KMS-11 (cell line): ENCODE measurements around the gene CD59.
"Not testable (repeated sequence)": the region's sequence is repeated elsewhere in the genome, so short reads cannot be mapped to it uniquely, and the experiment has no call there.

Source experiments
- H2AFZ ChIP-seq: fragments of 200-600 bp; sonication (generic); 2 replicates; pipeline ENCODE4 v1.6.1; 2016; ENCODE audit warnings: antibody characterized with exemption, mixed run types, low read depth
- H3K27ac ChIP-seq: fragments of 200-600 bp; sonication (generic); 2 replicates; pipeline ENCODE4 v1.6.1; 2016; ENCODE audit warnings: mild to moderate bottlenecking, mixed run types
- H3K27me3 ChIP-seq: fragments of 200-600 bp; sonication (generic); 2 replicates; pipeline ENCODE4 v1.6.1; 2017; ENCODE audit warnings: mild to moderate bottlenecking, low read depth, mixed run types, moderate library complexity; ENCODE audit not compliant: insufficient read depth
- H3K36me3 ChIP-seq: fragments of 200-600 bp; sonication (generic); 2 replicates; pipeline ENCODE4 v1.6.1; 2017; ENCODE audit warnings: mild to moderate bottlenecking, mixed run types; ENCODE audit not compliant: insufficient read depth
- H3K4me1 ChIP-seq: fragments of 200-600 bp; sonication (generic); 2 replicates; pipeline ENCODE4 v1.6.1; 2016; ENCODE audit warnings: mild to moderate bottlenecking, low read depth, mixed run types; ENCODE audit not compliant: poor library complexity, severe bottlenecking
- H3K4me2 ChIP-seq: fragments of 200-600 bp; sonication (generic); 2 replicates; pipeline ENCODE4 v1.7.0; 2016; ENCODE audit warnings: mild to moderate bottlenecking, mixed run types
- H3K4me3 ChIP-seq: fragments of 200-600 bp; sonication (generic); IDR thresholded peaks from 2 replicates; pipeline ENCODE4 v1.6.1; 2017; ENCODE audit warnings: low read depth, low read length, mixed read lengths; ENCODE audit not compliant: insufficient read depth
- H3K79me2 ChIP-seq: fragments of 200-600 bp; sonication (generic); 2 replicates; pipeline ENCODE4 v1.6.1; 2016; ENCODE audit warnings: low read depth, mixed run types; ENCODE audit not compliant: insufficient read depth
- H3K9ac ChIP-seq: fragments of 200-600 bp; sonication (generic); 2 replicates; pipeline ENCODE4 v1.6.1; 2016; ENCODE audit warnings: mild to moderate bottlenecking, mixed run types
- H4K20me1 ChIP-seq: fragments of 200-600 bp; sonication (generic); 2 replicates; pipeline ENCODE4 v1.6.1; 2016; ENCODE audit warnings: mild to moderate bottlenecking, mixed run types; ENCODE audit not compliant: insufficient read depth
- TF ChIP-seq, protein P1 (sequence below): fragments of 200-600 bp; sonication (generic); conservative IDR thresholded peaks from 2 replicates; pipeline ENCODE4 v1.6.1; 2017; ENCODE audit warnings: low read depth, mild to moderate bottlenecking, antibody characterized with exemption, low read length, moderate library complexity, mixed read lengths

Gene CD59

DNA sequence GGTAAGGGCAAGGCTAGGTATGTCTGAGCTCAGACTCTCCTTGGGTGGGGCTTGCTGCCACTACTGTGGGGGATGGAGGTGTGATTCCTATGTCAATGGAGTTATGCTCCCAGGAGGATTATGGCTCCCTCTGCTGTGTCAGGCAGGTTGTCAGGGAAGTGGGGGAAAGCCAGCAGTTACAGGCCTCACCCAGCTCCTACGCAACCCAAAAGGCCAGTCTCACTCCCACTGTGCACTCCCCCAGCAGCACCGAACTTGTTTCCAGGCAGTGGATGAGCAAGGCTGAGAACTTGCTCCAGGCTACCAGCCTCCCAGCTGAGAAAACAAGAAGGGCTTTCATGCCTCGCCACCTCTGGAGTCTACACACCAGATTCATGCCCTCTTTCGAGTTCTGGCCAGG lies 53.8 kb downstream of the CD59 start:
- Histone ChIP-seq H3K79me2 (no peaks in the 10 kb centered on the region), H3K4me1 (peaks cover 3% of the 10 kb centered on the region), H4K20me1 (no peaks in the 10 kb centered on the region), H2AFZ (no peak overlapping the region), H3K36me3 (no peaks in the 10 kb centered on the region), H3K27me3 (no peaks in the 10 kb centered on the region), H3K4me3 (no peak overlapping the region), H3K9ac (no peak overlapping the region), H3K27ac (no peak overlapping the region), H3K4me2 (no peak overlapping the region)
- TF ChIP-seq, protein P1, sequence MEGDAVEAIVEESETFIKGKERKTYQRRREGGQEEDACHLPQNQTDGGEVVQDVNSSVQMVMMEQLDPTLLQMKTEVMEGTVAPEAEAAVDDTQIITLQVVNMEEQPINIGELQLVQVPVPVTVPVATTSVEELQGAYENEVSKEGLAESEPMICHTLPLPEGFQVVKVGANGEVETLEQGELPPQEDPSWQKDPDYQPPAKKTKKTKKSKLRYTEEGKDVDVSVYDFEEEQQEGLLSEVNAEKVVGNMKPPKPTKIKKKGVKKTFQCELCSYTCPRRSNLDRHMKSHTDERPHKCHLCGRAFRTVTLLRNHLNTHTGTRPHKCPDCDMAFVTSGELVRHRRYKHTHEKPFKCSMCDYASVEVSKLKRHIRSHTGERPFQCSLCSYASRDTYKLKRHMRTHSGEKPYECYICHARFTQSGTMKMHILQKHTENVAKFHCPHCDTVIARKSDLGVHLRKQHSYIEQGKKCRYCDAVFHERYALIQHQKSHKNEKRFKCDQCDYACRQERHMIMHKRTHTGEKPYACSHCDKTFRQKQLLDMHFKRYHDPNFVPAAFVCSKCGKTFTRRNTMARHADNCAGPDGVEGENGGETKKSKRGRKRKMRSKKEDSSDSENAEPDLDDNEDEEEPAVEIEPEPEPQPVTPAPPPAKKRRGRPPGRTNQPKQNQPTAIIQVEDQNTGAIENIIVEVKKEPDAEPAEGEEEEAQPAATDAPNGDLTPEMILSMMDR: no peak

DNA sequence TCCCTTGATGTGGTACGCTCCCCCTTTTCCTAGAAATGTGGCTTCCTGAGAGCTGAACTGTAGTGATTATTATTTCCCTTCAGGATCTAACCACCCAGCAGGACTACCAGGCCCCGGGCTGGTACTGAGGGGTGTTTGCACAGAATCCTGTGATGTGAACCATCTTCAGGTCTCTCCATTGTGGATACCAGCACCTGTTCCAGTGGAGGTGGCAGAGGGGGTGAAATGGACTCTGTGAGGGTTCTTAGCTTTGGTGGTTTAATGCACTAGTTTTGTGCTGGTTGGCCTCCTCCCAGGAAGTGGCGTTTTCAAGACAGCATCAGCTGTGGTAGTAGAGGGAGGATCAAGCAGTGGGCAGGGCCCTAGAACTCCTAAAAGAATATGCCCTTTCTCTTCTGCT lies 54.2 kb downstream of the CD59 start:
- TF ChIP-seq, protein P1: no peak
- Histone ChIP-seq H3K4me2 (no peak overlapping the region), H3K4me1 (no peaks in the 10 kb centered on the region), H3K4me3 (no peak overlapping the region), H2AFZ (no peak overlapping the region), H4K20me1 (no peaks in the 10 kb centered on the region), H3K36me3 (no peaks in the 10 kb centered on the region), H3K27ac (no peak overlapping the region), H3K27me3 (no peaks in the 10 kb centered on the region), H3K79me2 (no peaks in the 10 kb centered on the region), H3K9ac (no peak overlapping the region)

DNA sequence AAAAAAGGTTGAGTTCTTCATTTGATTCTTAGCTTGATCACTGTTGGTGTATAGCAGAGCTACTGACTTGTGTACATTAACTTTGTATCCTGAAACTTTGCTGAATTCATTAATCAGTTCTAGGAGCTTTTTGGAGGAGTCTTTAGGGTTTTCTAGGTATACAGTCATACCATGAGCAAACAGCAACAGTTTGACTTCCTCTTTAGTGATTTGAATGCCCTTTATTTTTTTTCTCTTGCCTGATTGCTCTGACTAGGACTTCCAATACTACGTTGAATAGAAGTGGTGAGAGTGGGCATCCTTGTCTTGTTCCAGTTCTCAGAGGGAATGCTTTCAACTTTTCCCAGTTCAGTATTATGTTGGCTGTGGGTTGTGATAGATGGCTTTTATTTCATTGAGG lies 57.6 kb downstream of the CD59 start:
- H3K4me3 ChIP-seq, H3K36me3 ChIP-seq, H3K9ac ChIP-seq, H2AFZ ChIP-seq, H3K27me3 ChIP-seq, H3K79me2 ChIP-seq, H4K20me1 ChIP-seq, H3K27ac ChIP-seq, H3K4me2 ChIP-seq, H3K4me1 ChIP-seq: not testable (repeated sequence)

DNA sequence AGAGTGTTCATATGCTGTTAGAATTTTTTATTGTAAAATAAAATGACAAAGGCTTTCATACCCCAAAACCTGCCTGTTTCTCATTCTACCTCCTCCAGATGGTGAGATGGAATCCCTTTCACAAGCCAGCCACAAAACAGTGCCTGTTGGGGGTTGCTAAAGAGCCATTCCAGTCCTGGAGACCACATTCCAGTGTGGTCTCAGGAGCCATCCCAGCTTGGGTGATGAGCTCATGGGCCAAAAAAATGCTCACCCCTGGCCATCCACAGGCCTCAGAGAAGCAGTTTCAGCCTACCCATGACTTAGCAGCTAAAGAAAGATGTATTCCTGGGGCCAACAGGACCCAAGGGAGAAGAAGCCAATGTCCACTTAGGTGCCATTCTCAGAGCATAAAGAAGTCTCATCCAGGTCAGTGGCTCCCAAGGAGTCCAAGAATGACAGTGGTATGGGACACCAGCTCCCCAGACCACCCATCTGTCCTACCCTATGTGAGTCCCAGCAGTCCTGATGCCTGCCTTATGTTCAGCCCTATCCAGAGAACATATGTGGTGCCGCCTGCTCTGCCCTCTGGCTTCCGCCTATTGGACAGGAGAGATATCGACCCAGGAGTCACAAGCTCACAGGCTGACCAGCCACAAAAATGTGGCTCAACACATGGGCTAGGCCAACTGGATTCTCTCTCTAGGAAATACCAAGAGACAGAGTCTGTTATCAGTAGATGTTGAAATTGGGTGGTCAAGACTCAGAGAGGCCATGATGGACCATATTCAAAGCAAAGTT lies 62.0 kb downstream of the CD59 start:
- TF ChIP-seq, protein P1: no peak
- Histone ChIP-seq H3K4me1 (peaks cover 6% of the 10 kb centered on the region), H4K20me1 (no peaks in the 10 kb centered on the region), H3K36me3 (no peaks in the 10 kb centered on the region), H3K9ac (no peak overlapping the region), H3K79me2 (no peaks in the 10 kb centered on the region), H2AFZ (no peak overlapping the region), H3K4me2 (no peak overlapping the region), H3K4me3 (no peak overlapping the region), H3K27ac (no peak overlapping the region), H3K27me3 (no peaks in the 10 kb centered on the region)

DNA sequence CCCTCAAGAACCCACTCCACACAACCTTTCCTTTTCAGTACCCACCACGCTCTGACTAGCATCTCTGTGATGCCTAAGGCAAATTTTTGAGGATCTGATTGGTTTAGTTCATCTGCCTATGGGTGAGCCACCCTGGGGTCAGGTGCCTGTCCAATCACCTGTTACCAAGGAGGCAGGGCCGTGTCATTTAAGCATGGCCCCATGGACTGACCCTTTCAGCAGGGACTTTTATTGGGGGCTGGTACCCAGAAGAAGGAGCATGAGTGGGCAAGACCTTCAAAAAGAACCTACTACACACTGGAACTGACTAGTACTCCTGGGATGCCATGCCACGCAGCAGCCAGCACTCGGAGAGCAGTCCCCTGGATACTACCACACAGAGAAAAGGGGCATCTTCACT lies 64.0 kb downstream of the CD59 start:
- Histone ChIP-seq H3K27ac (no peak overlapping the region), H3K4me3 (no peak overlapping the region), H3K27me3 (no peaks in the 10 kb centered on the region), H3K9ac (no peak overlapping the region), H3K4me2 (no peak overlapping the region), H3K79me2 (no peaks in the 10 kb centered on the region), H3K36me3 (no peaks in the 10 kb centered on the region), H4K20me1 (no peaks in the 10 kb centered on the region), H2AFZ (no peak overlapping the region), H3K4me1 (peaks cover 6% of the 10 kb centered on the region)
- TF ChIP-seq, protein P1: no peak
